ENCODE results near the gene ELF4. TPM values are rescaled to one million over a fixed set of nuclear protein-coding genes. Genes with fewer than 3 reads are reported as not detected.

The ELF4 gene
- total RNA-seq, 1 donor: 25.0 TPM

DNA sequence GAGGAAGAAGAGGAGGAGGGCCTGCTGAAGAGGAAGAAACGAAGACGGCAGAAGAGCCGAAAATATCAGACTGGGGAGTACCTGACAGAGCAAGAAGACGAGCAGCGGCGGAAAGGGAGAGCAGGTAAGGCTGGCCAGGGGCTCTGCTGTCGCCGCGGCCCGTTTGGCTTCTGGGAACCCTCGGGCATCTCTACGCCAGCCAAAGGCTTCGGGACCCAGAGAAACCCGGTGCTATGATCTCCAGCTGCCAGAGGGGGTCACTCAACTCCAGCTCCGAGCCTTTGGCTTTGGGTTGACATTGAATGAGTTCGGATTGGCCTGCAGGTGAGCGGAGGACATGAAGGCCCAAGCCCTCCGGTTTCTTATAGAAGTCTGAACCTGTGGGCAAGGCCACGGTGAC, 85.0 kb downstream of the ELF4 start:
- no peak for DNase-seq (ENCODE audit: insufficient read length, low spot score, missing footprints)
- Histone ChIP-seq H3K79me2 (ENCODE audit: insufficient read depth, low read length) (no peaks in the 10 kb centered on the region), H4K20me1 (ENCODE audit: insufficient read depth, low read length) (no peaks in the 10 kb centered on the region), H2AFZ (ENCODE audit: low read length) (no peak overlapping the region), H3K27ac (ENCODE audit: low read depth, low read length) (no peak overlapping the region), H3K4me2 (ENCODE audit: insufficient read depth, low read length) (no peak overlapping the region), H3K4me1 (ENCODE audit: insufficient read depth, low read length) (no peaks in the 10 kb centered on the region), H3K27me3 (ENCODE audit: insufficient read depth, low read length) (no peaks in the 10 kb centered on the region), H3K4me3 (ENCODE audit: insufficient read depth, low read length) (no peak overlapping the region), H3K9me3 (ENCODE audit: low read depth, low read length) (no peaks in the 10 kb centered on the region), H3K36me3 (ENCODE audit: insufficient read depth, low read length) (no peaks in the 10 kb centered on the region)
- TF ChIP-seq, protein P1, sequence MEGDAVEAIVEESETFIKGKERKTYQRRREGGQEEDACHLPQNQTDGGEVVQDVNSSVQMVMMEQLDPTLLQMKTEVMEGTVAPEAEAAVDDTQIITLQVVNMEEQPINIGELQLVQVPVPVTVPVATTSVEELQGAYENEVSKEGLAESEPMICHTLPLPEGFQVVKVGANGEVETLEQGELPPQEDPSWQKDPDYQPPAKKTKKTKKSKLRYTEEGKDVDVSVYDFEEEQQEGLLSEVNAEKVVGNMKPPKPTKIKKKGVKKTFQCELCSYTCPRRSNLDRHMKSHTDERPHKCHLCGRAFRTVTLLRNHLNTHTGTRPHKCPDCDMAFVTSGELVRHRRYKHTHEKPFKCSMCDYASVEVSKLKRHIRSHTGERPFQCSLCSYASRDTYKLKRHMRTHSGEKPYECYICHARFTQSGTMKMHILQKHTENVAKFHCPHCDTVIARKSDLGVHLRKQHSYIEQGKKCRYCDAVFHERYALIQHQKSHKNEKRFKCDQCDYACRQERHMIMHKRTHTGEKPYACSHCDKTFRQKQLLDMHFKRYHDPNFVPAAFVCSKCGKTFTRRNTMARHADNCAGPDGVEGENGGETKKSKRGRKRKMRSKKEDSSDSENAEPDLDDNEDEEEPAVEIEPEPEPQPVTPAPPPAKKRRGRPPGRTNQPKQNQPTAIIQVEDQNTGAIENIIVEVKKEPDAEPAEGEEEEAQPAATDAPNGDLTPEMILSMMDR (IDR thresholded peaks at IDR 0.05; ENCODE audit: extremely low read depth, low read depth, low read length): no peak

DNA sequence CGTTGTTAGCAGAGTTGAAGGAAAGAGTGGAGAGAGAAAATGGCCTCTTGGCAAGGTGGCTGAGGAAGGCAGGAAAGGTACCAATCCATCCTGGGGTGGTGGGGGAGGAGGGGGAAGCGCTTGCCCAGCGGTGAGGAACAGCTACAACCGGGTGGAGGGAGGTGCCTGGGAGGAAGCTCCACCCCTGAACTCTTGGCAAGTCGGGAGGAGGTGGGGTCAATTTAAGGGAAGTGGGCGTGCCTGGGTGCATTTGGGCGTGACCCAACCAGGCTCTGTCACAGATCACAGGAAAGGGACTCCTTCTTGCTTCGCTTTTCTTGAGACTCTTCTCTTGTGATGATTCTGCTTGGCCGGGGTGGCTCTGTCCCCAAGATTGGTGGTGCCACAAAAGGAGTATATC, 86.2 kb downstream of the ELF4 start:
- H2AFZ ChIP-seq (ENCODE audit: low read length): no peak overlapping the region
- no peaks in the 10 kb centered on the region for H3K4me1 ChIP-seq (ENCODE audit: insufficient read depth, low read length)
- TF ChIP-seq, protein P1 (IDR thresholded peaks at IDR 0.05; ENCODE audit: extremely low read depth, low read depth, low read length): no peak
- H3K79me2 ChIP-seq (ENCODE audit: insufficient read depth, low read length): no peaks in the 10 kb centered on the region
- H3K9me3 ChIP-seq (ENCODE audit: low read depth, low read length): no peaks in the 10 kb centered on the region
- no peaks in the 10 kb centered on the region for H3K36me3 ChIP-seq (ENCODE audit: insufficient read depth, low read length)
- no peaks in the 10 kb centered on the region for H4K20me1 ChIP-seq (ENCODE audit: insufficient read depth, low read length)
- no peak overlapping the region for H3K4me3 ChIP-seq (ENCODE audit: insufficient read depth, low read length)
- DNase-seq (ENCODE audit: insufficient read length, low spot score, missing footprints): peak; percentile 86
- no peak overlapping the region for H3K27ac ChIP-seq (ENCODE audit: low read depth, low read length)
- H3K4me2 ChIP-seq (ENCODE audit: insufficient read depth, low read length): no peak overlapping the region
- H3K27me3 ChIP-seq (ENCODE audit: insufficient read depth, low read length): no peaks in the 10 kb centered on the region

DNA sequence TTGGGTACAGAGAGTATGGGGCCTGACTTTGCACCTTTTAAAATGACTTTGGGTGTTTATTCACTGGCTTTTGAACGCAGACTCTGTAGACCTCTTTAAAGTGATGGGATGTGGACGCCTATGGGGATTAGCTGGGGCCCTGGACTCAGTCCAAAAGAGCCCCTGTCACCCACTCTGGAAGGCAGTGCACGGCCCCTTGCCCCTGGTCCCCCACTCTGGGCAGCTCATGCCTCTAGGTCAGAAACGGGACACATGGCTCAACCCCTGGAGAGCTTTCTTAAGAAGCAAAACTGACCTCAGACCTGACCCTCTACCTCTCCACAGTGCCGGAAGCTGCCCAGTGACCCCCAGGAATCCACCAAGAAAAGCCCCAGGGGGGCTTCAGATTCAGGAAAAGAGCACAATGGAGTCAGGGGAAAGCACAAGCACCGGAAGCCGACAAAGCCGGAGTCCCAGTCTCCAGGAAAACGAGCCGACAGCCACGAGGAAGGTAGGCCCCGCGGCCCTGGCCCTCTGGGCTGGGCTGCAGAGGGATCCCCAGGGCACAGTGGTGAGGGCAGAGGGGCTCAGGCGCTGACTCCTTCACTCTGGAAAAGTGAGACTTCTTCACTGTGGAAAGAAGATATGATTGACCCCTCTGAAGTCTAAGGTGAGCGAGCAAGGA, 89.5 kb downstream of the ELF4 start:
- H3K36me3 ChIP-seq (ENCODE audit: insufficient read depth, low read length): no peaks in the 10 kb centered on the region
- H3K27ac ChIP-seq (ENCODE audit: low read depth, low read length): no peak overlapping the region
- H3K4me3 ChIP-seq (ENCODE audit: insufficient read depth, low read length): no peak overlapping the region
- H3K4me2 ChIP-seq (ENCODE audit: insufficient read depth, low read length): no peak overlapping the region
- H3K79me2 ChIP-seq (ENCODE audit: insufficient read depth, low read length): no peaks in the 10 kb centered on the region
- no peak overlapping the region for H2AFZ ChIP-seq (ENCODE audit: low read length)
- no peaks in the 10 kb centered on the region for H3K27me3 ChIP-seq (ENCODE audit: insufficient read depth, low read length)
- TF ChIP-seq, protein P1 (IDR thresholded peaks at IDR 0.05; ENCODE audit: extremely low read depth, low read depth, low read length): no peak
- H4K20me1 ChIP-seq (ENCODE audit: insufficient read depth, low read length): no peaks in the 10 kb centered on the region
- no peaks in the 10 kb centered on the region for H3K4me1 ChIP-seq (ENCODE audit: insufficient read depth, low read length)
- peak; percentile 36 for DNase-seq (ENCODE audit: insufficient read length, low spot score, missing footprints)
- no peaks in the 10 kb centered on the region for H3K9me3 ChIP-seq (ENCODE audit: low read depth, low read length)

DNA sequence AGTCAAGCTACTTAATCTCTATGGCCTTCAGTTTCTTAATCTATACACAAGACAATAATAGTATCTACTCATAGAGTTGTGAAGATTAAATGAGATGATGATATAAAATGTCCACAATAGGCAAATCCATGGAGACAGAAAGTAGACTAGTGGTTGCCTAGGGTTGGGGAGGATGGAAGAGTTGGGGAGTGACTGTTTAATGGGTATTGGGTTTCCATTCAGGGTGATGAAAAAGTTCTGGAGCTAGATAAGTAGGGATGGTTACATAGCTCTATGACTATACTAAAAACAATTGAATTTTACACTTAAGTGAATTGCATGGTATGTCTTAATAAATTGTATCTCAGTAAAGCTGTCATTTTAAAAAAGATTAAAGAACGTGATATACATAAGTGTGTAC, 92.2 kb downstream of the ELF4 start:
- Histone ChIP-seq H3K4me1 (ENCODE audit: insufficient read depth, low read length) (no peaks in the 10 kb centered on the region), H4K20me1 (ENCODE audit: insufficient read depth, low read length) (no peaks in the 10 kb centered on the region), H3K27ac (ENCODE audit: low read depth, low read length) (no peak overlapping the region), H2AFZ (ENCODE audit: low read length) (no peak overlapping the region), H3K27me3 (ENCODE audit: insufficient read depth, low read length) (no peaks in the 10 kb centered on the region), H3K4me2 (ENCODE audit: insufficient read depth, low read length) (no peak overlapping the region), H3K79me2 (ENCODE audit: insufficient read depth, low read length) (no peaks in the 10 kb centered on the region), H3K9me3 (ENCODE audit: low read depth, low read length) (no peaks in the 10 kb centered on the region), H3K36me3 (ENCODE audit: insufficient read depth, low read length) (no peaks in the 10 kb centered on the region), H3K4me3 (ENCODE audit: insufficient read depth, low read length) (no peak overlapping the region)
- DNase-seq (ENCODE audit: insufficient read length, low spot score, missing footprints): no peak
- TF ChIP-seq, protein P1 (IDR thresholded peaks at IDR 0.05; ENCODE audit: extremely low read depth, low read depth, low read length): no peak
